ENCODE results near the gene SP140. TPM values are rescaled to one million over a fixed set of nuclear protein-coding genes. Genes with fewer than 3 reads are reported as not detected.

The SP140 gene
- total and polyA plus RNA-seq, 9 of the 15 experiments (the other 6 are each of a cell fraction or from before 2014, with no cell fraction given): 0.04 to 1.1 (median 0.57) TPM; not detected in 1

DNA sequence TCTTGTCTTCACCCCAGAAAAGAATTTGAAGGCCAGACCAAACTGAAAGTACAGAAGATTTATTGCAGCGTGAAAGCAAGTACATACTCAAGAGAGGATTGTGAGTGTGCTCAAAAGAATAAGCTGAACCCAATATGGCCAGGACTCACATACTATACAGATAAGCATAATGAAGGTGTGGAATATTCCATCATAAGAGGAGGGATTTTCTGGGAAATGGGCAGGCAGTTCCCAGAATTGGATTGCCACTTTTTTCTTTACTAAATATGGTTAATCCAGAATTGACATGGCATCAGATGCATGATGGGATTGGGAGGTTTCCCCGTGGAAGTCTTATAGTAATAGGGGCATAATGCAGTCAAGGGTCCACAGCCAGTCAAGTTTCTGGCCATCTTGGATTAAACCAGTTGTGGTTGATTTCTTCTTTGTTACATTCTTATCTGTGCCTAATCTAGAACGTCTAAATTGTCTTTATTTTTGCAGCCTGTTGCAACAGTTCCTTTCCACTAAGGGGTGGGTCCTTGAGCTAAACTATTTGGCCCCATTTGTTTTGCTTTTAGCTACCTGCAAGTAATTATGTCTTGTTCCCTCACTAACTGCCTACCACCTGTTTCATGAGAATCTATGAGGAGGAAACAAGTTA is 110.4 kb downstream of the SP140 start (continued):
- TF ChIP-seq, protein P1, sequence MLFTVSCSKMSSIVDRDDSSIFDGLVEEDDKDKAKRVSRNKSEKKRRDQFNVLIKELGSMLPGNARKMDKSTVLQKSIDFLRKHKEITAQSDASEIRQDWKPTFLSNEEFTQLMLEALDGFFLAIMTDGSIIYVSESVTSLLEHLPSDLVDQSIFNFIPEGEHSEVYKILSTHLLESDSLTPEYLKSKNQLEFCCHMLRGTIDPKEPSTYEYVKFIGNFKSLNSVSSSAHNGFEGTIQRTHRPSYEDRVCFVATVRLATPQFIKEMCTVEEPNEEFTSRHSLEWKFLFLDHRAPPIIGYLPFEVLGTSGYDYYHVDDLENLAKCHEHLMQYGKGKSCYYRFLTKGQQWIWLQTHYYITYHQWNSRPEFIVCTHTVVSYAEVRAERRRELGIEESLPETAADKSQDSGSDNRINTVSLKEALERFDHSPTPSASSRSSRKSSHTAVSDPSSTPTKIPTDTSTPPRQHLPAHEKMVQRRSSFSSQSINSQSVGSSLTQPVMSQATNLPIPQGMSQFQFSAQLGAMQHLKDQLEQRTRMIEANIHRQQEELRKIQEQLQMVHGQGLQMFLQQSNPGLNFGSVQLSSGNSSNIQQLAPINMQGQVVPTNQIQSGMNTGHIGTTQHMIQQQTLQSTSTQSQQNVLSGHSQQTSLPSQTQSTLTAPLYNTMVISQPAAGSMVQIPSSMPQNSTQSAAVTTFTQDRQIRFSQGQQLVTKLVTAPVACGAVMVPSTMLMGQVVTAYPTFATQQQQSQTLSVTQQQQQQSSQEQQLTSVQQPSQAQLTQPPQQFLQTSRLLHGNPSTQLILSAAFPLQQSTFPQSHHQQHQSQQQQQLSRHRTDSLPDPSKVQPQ (CRISPR knock-in tag; IDR thresholded peaks at IDR 0.05; ENCODE audit: borderline replicate concordance): no peak
- TF ChIP-seq ZNF551 (CRISPR knock-in tag; IDR thresholded peaks at IDR 0.05): no peak
- TF ChIP-seq BACH1 (tag; IDR thresholded peaks at IDR 0.05): peak; percentile 45; the same call in 1 of the 2 replicates
- TF ChIP-seq ZZZ3 (IDR thresholded peaks at IDR 0.05): no peak
- no peak for TF ChIP-seq POLR2G (IDR thresholded peaks at IDR 0.05; ENCODE audit: low read depth, low read length)
- no peak for TF ChIP-seq PRPF4 (IDR thresholded peaks at IDR 0.05; ENCODE audit: insufficient read depth, low read depth, low read length, poor library complexity, severe bottlenecking)
- TF ChIP-seq, protein P2, sequence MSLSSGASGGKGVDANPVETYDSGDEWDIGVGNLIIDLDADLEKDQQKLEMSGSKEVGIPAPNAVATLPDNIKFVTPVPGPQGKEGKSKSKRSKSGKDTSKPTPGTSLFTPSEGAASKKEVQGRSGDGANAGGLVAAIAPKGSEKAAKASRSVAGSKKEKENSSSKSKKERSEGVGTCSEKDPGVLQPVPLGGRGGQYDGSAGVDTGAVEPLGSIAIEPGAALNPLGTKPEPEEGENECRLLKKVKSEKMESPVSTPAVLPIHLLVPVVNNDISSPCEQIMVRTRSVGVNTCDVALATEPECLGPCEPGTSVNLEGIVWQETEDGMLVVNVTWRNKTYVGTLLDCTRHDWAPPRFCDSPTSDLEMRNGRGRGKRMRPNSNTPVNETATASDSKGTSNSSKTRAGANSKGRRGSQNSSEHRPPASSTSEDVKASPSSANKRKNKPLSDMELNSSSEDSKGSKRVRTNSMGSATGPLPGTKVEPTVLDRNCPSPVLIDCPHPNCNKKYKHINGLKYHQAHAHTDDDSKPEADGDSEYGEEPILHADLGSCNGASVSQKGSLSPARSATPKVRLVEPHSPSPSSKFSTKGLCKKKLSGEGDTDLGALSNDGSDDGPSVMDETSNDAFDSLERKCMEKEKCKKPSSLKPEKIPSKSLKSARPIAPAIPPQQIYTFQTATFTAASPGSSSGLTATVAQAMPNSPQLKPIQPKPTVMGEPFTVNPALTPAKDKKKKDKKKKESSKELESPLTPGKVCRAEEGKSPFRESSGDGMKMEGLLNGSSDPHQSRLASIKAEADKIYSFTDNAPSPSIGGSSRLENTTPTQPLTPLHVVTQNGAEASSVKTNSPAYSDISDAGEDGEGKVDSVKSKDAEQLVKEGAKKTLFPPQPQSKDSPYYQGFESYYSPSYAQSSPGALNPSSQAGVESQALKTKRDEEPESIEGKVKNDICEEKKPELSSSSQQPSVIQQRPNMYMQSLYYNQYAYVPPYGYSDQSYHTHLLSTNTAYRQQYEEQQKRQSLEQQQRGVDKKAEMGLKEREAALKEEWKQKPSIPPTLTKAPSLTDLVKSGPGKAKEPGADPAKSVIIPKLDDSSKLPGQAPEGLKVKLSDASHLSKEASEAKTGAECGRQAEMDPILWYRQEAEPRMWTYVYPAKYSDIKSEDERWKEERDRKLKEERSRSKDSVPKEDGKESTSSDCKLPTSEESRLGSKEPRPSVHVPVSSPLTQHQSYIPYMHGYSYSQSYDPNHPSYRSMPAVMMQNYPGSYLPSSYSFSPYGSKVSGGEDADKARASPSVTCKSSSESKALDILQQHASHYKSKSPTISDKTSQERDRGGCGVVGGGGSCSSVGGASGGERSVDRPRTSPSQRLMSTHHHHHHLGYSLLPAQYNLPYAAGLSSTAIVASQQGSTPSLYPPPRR (CRISPR knock-in tag; IDR thresholded peaks at IDR 0.05; ENCODE audit: borderline replicate concordance): no peak
- TF ChIP-seq GATA2 (CRISPR knock-in tag; IDR thresholded peaks at IDR 0.05): no peak
- no peak for TF ChIP-seq CEBPB (tag; IDR thresholded peaks at IDR 0.05)
- no peak for TF ChIP-seq NR4A1 (CRISPR knock-in tag; IDR thresholded peaks at IDR 0.05)
- peak; percentile 63; the same call in 1 of the 2 replicates for TF ChIP-seq NR4A1 (tag; IDR thresholded peaks at IDR 0.05)
- TF ChIP-seq TARDBP (IDR thresholded peaks at IDR 0.05): no peak
- TF ChIP-seq TGIF2 (CRISPR knock-in tag; IDR thresholded peaks at IDR 0.05): no peak
- no peak for TF ChIP-seq ZFX (CRISPR knock-in tag; IDR thresholded peaks at IDR 0.05)
- no peak for TF ChIP-seq SMC3 (conservative IDR thresholded peaks at IDR 0.05; ENCODE audit: insufficient read depth, low read depth, low read length)
- no peak for TF ChIP-seq HMG20A (CRISPR knock-in tag; conservative IDR thresholded peaks at IDR 0.05)
- no peak for TF ChIP-seq NCOA6 (IDR thresholded peaks at IDR 0.05)
- TF ChIP-seq, protein P3, sequence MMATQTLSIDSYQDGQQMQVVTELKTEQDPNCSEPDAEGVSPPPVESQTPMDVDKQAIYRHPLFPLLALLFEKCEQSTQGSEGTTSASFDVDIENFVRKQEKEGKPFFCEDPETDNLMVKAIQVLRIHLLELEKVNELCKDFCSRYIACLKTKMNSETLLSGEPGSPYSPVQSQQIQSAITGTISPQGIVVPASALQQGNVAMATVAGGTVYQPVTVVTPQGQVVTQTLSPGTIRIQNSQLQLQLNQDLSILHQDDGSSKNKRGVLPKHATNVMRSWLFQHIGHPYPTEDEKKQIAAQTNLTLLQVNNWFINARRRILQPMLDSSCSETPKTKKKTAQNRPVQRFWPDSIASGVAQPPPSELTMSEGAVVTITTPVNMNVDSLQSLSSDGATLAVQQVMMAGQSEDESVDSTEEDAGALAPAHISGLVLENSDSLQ (IDR thresholded peaks at IDR 0.05): peak; percentile 47; the same call in 1 of the 2 replicates
- no peak for TF ChIP-seq ELF1 (tag; IDR thresholded peaks at IDR 0.05)
- TF ChIP-seq HMG20B (CRISPR knock-in tag; IDR thresholded peaks at IDR 0.05): no peak
- no peak for TF ChIP-seq NFIC (IDR thresholded peaks at IDR 0.05)
